Renal cortical epithelial cell (primary cell): ENCODE data around the gene XPO5. TPM values are rescaled to one million over a fixed set of nuclear protein-coding genes. Genes with fewer than 3 reads are reported as not detected.
"Not testable (repeated sequence)": the region's sequence is repeated elsewhere in the genome, so short reads cannot be mapped to it uniquely, and the experiment has no call there.

Experiments used
- DNase-seq: peaks from one replicate; pipeline ENCODE4 v3.0.0-alpha.2; 2011; ENCODE audit warnings: low read depth
- total RNA-seq: library from RNA; depleted of rRNA; stranded (reverse); fragments of >200 nt; gene quantifications from 2 replicates; pipeline ENCODE4 v1.2.3, GENCODE V29; 2014

Gene XPO5
- total RNA-seq, 1 donor from 2014 or later = 49.1 TPM

DNA sequence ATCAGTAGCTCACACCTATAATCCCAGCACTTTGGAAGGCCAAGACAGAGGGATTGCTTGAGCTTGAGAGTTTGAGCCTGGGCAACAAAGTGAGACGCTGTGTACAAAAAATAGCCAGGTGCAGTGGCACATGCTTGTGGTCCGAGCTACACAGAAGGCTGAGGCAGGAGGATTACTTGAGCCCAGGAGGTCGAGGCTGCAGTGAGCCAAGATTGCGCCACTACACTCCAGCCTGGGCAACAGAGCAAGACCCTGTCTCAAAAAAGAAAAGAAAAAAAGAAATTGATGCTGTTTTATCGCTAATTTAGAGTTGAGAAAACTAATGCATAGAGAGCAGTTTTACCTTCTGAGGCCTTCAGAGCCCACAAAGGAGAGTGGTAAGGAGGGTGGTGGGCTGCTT lies 77.5 kb downstream of the XPO5 start:
- not testable (repeated sequence) for DNase-seq

DNA sequence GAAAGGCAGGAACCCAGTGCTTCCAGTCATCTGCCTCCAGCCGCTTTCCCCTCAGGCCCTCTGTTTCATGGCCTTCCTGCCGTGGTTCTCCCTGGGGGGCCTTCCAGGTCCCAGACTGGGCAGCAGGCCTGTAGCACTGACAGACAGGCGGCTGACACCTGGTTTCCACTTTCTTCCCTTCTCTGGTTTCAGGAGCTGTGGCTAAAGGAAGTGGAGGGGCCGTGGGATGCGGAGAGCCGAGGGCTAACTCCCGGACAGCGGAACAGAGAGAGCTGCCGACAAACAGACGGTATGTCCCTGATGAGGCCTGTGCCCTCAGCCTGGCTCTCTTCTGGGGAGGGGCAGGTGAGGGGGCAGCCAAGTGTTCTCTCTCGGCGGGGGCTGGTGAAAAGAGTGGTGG lies 78.1 kb downstream of the XPO5 start:
- DNase-seq = no peak

DNA sequence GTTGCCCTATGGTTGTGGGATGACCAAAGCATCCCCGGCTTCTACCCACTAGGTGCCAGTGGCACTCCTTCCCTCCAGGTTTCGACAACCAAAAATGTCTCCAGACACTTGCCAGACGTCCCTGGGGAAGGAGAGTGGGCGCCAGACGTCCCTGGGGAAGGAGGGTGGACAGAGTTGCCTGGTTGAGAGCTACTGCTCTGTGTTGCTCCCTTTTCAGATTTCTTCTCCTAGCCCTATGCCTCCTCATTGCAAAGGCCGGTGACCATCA lies 78.8 kb downstream of the XPO5 start:
- DNase-seq = no peak

DNA sequence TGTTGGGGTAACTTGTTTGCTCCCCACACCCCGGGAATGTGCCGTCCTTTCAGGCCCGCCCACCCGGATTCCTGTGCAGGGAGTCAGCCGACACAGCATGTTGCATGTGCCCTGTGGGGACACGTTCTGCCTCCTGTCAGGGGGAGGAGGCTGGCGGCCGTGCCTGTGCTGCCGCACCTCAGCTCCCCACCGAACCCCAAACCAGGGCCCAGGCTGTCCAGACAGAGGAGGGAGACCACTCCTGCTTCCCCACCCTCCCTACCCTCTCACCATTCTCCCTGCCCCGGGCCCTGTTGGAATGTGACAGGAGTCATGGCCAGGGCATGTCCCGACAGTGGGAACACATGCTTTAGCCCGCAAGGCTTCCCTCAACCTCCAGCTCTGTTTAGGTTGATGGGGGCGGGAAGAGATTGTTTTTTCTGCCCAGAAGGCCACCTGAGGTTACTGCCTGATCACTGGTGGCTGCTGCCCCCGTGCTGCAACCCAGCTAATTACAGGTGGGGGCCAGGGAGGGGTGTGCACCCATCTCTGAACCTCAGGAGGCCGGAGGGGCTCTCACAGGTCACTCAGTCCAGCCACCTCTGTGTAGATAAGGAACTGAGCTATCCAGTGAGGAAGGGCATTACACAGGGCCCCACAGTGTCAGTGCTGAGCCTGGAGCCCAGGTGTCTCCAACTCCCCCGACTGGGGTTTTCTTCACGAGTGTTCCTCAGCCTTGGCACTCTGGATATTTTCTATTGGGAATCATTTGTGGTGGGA lies 79.3 kb downstream of the XPO5 start:
- peak; percentile 62 for DNase-seq

DNA sequence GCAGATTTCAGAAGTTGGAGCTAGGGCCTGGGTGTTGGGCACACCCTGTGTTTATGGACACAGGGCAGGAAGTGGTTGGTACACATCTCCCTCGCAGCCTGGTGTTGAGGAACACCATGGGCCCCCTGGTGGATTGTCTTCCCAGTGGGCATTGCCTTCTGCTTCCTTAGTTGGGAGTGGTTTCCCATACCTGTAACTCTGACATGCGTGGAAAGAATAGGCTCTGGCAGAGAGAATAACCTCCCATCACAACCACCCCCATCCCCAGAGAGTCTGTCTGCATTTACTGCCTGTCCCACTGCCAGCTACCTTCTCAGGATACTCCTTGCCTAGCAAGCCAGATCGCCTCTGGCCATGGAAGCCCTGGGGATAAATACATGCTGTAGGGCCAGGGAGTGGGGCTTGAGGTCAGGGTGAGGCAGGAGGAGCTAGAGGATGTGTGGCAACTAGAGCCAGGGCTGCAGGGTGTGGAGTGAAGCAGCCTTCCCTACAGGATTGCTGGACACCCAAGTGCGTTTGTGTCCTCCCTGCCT lies 80.4 kb downstream of the XPO5 start:
- no peak for DNase-seq

DNA sequence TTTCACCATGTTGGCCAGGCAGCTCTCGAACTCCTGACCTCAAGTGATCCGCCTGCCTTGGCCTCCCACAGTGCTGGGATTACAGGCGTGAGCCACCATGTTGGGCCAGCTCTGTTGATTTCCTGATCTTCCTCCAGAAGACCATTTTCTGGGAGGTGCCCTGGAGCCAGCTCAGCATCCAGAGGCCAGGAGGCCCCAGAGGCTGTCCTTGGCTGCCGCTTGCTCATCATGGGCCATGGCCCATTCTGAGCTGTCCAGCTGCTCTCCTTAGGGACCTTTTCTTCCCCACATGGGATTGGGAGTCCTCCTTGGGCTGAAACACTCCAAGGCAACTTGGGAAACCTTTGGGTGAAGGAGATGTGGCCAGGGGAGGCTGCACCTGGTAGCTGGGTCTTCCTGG lies 81.1 kb downstream of the XPO5 start:
- DNase-seq = no peak

DNA sequence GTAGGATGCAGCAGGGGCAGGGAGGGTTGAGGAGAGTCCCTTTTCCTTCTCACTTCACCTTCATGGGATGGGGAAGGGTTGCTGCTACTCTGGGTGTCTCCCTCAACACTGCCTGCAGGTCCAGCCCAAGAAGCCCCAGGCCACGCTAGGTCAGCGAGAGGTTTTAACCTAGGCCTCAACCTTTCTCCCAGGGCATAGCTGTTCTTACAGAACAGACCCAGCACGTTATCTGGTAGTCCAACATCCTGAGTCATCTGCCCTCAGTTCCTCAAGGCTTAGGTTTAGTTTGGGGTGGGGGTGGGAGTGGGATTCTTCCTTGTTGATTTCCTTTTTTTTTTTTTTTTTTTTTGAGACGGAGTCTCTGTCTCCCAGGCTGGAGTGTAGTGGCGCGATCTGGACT lies 81.5 kb downstream of the XPO5 start:
- no peak for DNase-seq

DNA sequence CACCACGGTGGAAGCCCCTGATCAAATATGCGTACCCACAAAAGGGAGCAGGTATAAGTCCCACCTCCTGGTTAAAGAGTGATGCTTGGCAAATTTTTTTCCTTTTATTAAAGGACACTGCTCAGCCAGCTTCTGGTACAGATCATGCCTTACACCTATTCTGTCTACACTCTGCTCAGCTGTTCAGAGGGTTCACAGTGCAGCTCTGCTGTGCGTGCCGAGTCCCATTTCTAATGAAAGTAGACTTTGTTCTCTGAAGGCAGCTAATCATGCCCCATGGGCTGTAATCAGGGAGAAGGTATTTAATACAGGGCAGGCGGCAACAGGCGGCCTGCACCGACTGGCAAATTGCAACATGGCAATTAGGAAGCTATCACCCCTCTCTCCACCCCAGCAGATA lies 82.0 kb downstream of the XPO5 start:
- no peak for DNase-seq

DNA sequence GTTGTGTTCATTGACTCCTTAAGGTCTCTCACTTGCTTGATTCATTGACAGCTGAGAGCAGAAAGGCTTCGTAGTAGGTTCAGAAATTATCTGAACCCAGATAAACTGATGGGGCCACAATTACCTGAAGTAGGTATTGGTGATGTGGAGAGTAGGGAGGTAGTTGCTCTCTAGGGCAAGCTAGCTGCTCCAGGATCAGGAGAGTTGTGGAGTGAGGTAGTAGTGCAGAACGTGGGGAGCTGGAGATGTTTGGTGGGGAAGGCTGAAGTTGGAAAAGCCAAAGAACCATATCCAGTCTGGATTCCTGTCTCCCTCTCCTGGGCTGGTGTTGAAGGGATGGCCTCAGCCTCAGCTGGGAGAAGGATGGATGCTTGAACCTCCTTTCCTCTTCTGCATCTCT lies 82.6 kb downstream of the XPO5 start:
- DNase-seq = no peak

DNA sequence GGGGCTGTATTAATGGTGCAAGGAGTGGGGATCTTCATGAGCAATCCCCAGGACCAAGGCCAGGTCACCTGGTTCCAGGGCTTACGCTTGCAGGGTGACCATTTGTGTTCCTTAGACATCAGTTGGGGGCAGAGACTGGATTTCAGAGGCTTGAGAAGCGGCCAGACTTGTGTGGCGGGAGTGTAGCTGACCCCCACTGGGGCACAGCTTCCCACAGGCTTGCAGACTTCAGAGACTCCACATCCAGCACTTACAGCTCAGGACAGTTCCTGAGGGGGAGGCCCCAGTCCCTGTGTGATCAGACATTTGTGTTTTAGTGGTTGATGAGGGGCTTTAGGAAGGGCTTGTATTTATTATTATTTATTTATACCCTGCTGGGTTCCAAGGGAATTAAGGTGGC lies 83.2 kb downstream of the XPO5 start:
- no peak for DNase-seq

DNA sequence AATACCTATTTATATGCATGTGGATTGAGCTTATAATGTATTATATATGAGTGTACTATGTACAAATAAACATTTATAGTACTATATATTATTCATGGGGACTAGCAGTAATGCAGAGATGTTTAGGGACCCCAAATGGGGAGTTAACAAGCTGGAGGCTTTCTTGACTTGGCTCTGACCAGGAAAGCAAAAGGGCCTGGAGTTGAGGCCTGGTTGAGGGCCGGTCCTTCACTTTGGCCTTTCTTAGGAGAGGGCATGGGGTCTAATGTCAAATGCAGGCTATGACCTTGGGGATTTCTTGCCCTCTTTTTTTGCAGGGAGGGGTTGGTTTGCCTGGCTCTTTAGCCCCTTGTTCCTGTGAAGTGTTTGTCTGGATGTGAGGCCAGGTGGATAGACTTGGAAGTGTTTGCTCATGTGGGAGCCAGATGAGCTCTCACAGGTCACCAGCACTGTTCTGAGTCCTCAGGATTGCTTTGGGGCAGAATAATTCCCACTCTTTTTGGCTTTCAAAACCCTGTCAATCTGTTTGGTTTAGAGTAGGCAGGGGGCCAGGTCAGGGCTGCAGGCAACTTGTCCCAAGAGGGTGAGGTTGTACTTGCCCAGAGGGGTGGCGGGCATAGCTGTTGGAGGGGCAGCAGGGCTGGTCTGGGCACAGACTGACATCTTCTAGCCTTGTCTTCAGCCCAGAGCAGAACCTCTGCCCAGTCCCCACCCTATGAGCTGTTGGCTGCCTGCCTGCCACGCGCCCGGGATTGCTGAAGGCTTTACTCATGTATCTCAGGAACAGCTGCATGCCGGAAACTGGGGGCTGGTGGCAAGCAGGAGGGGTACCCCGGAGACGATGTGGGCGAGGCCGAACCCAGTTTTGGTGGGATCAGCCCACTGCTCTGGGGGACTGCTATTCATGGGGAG lies 83.8 kb downstream of the XPO5 start:
- DNase-seq = peak; percentile 50

DNA sequence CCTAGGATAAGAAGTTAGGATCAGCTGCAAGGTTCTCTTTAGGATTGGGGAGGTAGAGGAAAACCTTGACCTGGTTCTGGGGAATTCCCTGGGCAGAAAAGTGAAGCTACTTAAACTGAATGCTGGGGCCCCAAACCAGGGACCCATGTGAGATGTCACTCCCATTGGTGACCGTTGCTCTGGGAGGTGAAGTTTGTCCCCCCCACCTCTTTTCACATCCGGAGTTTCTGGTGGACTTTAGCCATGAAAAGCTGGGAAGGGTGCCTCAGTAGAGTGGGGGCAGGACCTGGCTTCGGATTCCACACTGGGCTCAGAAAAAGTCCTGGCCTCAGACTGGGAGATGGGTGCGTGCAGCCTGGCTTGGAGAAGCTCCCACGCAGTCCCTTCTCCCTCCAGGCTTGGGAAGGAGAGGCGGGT lies 85.3 kb downstream of the XPO5 start:
- DNase-seq = no peak

DNA sequence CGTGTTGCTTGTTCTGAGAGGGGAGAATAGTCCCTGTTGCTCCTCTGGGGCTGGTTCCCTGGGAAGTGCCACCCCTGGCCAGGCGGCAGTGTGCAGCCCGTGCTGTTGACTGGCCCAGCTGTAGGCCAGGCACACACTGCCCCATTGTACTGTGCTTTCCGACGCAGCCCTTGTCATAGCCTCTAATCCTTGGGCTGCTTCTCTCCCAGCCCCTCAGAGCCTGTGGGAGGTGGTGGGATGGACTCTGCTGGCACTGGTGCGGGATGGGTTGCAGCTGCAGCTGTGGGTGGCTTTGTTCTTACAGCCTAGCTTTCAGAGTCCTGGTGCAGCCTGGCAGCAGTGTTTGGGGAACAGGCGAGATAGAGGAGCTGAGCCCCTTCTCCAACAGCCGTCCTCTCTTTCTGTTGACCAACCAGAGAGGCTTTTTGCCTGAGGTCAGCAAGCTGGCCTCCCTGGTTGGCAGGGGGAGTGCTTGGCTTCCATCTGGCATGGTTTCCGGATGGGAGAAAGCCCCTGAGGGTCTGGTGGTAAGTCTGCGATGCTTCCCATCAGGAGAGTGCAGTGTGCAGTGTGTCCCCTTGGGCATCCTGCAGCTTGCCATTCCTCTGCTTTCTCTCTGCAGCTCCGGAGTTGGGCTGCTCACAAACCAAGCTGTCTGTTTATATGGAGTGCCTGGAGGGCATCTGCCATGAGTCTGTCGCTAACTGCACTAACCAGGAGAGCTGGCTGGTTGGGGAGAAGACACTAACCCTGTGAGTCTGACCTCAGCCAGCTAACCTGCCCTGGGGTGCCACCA lies 86.4 kb downstream of the XPO5 start:
- no peak for DNase-seq

DNA sequence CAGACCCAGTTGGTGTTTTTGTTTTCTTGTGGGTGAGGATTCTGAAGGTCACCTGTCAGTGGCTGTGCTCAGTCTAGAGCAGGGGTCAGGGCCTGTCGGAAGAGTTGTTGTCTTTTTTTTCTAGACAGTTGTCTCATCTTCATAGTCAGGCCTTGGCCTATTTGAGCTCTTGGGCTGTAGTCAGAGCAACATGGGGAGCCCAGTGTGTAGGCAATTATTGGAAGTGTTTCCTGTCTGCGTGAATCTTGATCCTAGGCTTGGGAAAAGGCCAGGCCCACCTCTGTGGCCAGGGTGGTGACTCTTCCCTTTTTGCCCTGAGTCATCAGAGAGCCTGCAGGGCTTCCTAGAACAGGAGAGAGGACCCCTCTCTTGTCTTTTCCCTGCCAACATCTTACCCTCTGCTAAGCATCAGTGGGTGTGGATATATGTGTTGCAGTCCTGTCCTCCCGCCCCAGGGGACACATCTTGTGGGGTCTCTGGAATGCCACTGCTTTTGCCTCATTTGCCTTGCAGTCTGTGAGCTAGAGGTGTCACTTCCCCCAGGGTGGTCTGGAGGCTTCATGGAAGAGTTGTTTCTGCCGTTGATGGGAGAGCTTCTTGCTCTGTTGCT lies 87.1 kb downstream of the XPO5 start:
- DNase-seq = no peak

DNA sequence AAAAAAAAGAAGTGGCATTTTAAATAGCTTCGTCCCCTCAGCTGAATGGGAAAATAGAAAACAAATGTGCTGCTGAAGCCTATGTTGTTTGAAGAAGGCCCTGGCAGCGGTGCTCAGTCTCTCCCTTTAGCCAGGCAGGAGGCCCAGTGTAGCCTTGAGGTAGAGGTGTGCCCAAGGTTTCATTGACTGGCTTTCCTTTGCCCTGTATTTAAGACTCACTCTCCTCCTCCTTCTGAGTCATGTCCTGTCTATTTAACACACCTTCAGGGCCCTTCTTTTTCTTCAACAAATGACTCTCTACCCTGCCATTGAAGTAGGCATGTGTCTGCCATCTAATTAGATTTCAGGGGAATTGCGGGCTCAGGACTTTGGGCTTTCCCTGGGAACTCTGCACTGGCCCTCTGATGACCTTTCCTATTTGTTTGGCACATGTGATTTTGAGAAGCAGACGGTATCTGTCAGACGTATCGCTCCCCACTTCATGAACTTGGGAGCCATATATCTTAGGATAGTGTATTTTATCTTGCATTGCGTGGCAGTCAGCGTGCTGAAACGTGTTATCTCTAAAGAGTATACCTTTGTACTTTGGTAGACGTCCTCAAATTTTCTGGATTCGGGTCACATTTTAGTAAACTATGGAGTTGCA lies 94.1 kb downstream of the XPO5 start:
- DNase-seq = peak; percentile 77

DNA sequence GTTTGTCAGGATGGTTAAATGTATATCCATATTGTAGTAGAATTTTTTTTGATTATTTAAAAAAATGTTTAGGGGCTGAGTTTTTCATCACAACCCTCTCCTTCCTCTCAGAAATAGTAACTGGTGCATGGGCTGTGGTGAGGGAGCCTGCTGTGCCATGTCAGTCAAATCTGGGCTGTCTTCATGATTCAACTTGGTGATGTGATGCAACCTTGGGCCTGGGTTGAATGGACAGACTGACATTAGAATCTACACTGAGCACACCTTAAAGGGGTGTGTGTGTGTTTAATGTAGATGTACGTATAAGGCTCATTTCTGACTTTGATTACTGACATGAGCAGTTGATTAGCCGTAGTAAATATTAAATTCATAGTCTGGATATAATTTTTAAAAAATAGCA lies 94.8 kb downstream of the XPO5 start:
- peak; percentile 40 for DNase-seq

DNA sequence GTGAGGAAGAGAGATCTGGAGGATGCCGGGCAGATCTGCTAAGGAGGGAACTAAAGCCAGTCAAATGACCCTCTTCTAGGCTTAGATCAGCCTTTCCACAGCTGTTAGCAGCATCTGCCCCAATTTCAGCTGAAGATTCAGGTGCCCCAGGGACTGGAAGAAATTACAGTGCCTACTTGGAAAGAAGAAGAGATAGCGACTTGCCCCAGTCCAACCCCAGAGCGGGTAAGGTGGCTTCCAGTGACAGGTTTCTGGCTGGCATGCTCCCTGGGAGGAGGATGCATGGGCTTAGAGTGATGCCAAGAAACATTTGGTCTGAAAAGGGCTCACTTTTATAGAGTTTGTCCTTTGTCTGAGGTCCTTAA lies 97.8 kb downstream of the XPO5 start:
- DNase-seq = no peak

DNA sequence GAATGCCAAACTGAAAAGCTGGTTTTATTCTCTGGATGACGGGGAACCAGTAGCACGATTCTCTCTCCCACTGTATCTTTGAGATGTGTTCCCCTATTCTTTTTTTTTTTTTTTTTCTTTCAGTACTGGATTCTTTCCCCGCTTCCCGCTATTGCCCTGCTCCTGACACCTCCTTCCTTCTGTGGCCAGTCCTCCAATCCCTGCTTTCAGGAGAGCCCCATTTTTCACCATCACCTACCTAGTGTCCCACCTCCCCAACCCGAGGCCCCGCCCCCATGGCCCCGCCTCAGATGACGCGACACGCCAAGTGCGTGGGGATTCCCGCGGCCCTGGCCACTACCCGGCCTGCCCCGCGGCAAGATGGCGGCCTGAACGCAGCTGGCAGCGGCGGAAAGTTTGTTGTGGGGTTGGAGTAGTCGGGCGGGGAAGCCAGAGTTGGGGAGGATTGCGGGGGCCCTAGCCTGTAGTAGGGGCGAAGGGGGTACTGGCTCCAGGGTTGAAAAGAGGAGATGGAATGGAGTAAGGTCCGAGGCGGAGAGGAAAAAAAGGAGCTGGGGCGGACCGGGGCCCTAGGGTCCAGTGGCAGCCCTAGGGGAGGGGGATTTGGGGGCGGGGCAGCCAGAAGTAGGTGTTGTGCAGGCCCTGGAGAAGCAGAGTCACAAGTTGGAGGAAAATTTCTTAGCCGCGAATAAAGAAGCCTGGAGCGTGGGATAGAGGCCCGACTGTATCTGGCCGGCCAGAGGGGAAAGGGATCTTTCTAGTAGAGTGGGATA lies 98.4 kb downstream of the XPO5 start, which contains the start of gene TJAP1:
TSS of gene TJAP1 (plus strand) at position 336 of the 773 bp plus-strand sequence. CDS start 21,432 bp downstream, outside the sequence.
- DNase-seq = peak; percentile 79

DNA sequence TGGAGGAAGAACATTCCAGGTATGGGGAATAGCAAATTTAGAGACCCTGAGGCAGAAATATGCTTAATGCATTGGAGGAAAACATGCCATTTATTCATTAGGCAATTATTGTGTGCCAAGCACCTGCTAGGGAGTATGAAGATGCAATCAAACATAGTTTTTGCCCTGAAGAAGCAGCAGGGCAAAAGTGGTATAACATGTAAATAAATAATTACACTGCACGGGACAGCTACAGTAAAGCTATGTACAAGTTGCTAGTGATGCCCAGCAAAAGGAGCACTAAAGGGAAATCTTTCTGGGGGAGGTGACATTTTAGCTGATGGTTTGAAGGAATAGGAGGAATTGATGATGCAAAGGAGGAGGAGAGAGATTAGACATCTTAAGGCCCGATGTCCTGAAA lies 99.1 kb downstream of the XPO5 start:
- no peak for DNase-seq

DNA sequence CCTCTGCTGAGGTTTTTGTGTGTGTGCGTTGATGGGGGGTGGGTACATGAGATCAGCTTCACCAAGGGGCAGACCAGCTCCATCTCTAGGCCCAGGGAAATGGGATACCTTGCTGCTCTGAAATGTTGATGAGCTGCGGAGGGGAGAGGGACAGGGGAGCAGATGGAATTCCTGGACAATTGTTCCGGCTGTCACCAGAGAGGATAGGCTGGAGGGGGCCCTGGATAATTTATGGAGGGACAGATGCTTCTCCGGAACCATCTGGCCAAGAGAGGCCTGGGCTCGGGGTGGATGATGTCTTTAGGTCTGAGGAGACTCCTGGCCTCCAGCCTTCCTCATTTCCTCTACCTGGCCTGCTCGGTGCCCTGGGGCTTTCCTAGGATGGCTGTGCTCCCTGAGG lies 100.3 kb downstream of the XPO5 start:
- DNase-seq = no peak

DNA sequence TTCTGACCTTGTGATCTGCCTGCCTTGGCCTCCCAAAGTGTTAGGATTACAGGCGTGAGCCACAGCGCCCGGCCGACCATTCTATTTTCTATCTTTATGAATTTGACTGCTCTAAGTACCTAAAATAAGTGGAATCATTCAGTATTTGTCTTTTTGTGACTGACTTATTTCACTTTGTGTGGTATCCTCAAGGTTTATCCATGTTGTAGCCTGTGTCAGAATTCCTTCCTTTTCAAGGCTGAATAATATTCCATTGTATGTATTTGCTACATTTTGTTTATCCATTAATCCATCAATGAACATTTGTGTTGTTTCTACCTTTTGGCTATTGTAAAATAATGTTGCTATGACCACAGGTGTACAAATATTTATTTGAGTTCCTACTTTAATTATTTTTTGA lies 103.3 kb downstream of the XPO5 start:
- no peak for DNase-seq
